ENCODE data around the gene STRN.

DNA sequence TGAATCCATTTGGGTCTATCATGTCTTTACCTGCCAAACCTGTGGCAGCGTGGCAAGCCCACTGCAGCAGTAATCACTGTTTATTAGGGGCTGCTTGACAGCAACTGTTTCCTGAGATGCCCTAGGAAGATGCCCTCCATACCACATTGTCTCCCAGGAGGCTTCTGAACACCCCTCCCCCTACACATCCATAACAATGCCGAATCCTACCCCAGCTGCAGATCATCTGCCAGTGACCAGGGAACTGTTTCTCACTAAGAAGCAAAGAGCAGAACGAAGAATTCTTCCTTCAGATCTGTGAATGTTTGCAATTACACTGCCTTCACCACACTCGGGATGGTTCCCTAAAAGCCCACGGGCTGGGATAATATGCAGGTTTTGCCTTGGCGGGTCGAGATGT lies 142.1 kb downstream of the STRN start:
- no peak for TF ChIP-seq POLR2A (conservative IDR thresholded peaks at IDR 0.05)
- TF ChIP-seq CBX2 (IDR thresholded peaks at IDR 0.05; ENCODE audit: insufficient read depth, low read length, poor library complexity, severe bottlenecking): no peak
- no peak for TF ChIP-seq GATA2 (CRISPR knock-in tag; IDR thresholded peaks at IDR 0.05)
- no peak for TF ChIP-seq POLR2AphosphoS2 (IDR thresholded peaks at IDR 0.05; ENCODE audit: low read length)
- TF ChIP-seq, protein P1, sequence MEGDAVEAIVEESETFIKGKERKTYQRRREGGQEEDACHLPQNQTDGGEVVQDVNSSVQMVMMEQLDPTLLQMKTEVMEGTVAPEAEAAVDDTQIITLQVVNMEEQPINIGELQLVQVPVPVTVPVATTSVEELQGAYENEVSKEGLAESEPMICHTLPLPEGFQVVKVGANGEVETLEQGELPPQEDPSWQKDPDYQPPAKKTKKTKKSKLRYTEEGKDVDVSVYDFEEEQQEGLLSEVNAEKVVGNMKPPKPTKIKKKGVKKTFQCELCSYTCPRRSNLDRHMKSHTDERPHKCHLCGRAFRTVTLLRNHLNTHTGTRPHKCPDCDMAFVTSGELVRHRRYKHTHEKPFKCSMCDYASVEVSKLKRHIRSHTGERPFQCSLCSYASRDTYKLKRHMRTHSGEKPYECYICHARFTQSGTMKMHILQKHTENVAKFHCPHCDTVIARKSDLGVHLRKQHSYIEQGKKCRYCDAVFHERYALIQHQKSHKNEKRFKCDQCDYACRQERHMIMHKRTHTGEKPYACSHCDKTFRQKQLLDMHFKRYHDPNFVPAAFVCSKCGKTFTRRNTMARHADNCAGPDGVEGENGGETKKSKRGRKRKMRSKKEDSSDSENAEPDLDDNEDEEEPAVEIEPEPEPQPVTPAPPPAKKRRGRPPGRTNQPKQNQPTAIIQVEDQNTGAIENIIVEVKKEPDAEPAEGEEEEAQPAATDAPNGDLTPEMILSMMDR (IDR thresholded peaks at IDR 0.05 in 2 of 3, conservative IDR thresholded peaks at IDR 0.05 in 1 of 3; ENCODE audit: insufficient read depth in 2 of 3, low read depth in 1 of 3, low read length in 3 of 3): no peak
- TF ChIP-seq, protein P2, sequence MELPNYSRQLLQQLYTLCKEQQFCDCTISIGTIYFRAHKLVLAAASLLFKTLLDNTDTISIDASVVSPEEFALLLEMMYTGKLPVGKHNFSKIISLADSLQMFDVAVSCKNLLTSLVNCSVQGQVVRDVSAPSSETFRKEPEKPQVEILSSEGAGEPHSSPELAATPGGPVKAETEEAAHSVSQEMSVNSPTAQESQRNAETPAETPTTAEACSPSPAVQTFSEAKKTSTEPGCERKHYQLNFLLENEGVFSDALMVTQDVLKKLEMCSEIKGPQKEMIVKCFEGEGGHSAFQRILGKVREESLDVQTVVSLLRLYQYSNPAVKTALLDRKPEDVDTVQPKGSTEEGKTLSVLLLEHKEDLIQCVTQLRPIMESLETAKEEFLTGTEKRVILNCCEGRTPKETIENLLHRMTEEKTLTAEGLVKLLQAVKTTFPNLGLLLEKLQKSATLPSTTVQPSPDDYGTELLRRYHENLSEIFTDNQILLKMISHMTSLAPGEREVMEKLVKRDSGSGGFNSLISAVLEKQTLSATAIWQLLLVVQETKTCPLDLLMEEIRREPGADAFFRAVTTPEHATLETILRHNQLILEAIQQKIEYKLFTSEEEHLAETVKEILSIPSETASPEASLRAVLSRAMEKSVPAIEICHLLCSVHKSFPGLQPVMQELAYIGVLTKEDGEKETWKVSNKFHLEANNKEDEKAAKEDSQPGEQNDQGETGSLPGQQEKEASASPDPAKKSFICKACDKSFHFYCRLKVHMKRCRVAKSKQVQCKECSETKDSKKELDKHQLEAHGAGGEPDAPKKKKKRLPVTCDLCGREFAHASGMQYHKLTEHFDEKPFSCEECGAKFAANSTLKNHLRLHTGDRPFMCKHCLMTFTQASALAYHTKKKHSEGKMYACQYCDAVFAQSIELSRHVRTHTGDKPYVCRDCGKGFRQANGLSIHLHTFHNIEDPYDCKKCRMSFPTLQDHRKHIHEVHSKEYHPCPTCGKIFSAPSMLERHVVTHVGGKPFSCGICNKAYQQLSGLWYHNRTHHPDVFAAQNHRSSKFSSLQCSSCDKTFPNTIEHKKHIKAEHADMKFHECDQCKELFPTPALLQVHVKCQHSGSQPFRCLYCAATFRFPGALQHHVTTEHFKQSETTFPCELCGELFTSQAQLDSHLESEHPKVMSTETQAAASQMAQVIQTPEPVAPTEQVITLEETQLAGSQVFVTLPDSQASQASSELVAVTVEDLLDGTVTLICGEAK (IDR thresholded peaks at IDR 0.05): no peak
- TF ChIP-seq, protein P2 (CRISPR knock-in tag; IDR thresholded peaks at IDR 0.05): no peak
- TF ChIP-seq MAFK (IDR thresholded peaks at IDR 0.05; ENCODE audit: low read length): no peak

All from K562 (cell line).